ENCODE measurements around the gene TRRAP.

The TRRAP gene

DNA sequence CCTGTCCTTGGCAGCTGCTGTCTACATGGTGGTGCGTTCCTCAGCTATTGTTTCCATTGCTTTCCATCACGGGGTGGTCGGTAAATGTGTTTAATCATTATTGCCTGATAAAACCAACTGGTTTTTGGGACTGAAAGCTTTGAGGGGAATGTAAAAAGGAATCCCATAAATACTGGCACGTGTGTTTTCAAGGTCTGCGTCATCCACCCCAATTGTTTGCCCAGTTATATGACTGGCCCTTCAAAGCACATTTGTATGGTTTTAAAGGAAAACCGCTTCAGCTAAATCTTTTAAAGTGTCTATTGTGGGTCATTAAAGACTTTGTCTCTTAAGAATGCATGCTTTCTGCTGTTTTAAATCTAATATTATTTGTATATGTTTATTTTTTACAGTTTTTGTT lies 65.0 kb downstream of the TRRAP start:
- no peaks in the 10 kb centered on the region for H3K4me1 ChIP-seq (ENCODE audit: control insufficient read depth in 1 of 2, insufficient read depth in 1 of 2, low read depth in 1 of 2, low read length in 1 of 2)
- no peaks in the 10 kb centered on the region for H3K9me3 ChIP-seq
- TF ChIP-seq, protein P1, sequence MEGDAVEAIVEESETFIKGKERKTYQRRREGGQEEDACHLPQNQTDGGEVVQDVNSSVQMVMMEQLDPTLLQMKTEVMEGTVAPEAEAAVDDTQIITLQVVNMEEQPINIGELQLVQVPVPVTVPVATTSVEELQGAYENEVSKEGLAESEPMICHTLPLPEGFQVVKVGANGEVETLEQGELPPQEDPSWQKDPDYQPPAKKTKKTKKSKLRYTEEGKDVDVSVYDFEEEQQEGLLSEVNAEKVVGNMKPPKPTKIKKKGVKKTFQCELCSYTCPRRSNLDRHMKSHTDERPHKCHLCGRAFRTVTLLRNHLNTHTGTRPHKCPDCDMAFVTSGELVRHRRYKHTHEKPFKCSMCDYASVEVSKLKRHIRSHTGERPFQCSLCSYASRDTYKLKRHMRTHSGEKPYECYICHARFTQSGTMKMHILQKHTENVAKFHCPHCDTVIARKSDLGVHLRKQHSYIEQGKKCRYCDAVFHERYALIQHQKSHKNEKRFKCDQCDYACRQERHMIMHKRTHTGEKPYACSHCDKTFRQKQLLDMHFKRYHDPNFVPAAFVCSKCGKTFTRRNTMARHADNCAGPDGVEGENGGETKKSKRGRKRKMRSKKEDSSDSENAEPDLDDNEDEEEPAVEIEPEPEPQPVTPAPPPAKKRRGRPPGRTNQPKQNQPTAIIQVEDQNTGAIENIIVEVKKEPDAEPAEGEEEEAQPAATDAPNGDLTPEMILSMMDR (IDR thresholded peaks at IDR 0.05) = no peak
- peaks cover 99% of the 10 kb centered on the region for H3K36me3 ChIP-seq
- no peak overlapping the region for H3K27ac ChIP-seq
- H3K27me3 ChIP-seq = no peaks in the 10 kb centered on the region
- no peak overlapping the region for H3K4me3 ChIP-seq (ENCODE audit: low read depth in 1 of 2, low read length in 1 of 2)

DNA sequence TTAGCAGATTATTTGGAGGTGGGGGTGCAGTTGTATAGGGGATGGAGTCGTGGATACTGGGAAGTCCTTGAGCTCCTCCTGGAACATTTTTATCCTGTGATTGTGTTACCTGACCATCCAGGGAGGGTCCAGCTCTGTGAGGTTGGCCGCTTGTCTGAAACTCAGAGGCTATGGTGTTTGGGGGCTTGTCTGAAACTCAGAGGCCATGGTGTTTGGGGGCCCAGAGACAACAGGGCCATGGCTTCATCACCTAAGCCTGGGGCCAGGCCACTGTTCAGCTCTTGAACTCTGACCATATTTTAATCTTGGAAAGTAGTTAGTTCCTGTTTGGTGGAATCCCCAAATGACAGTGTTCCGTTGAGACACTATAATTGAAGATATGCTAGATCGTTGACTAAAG lies 66.1 kb downstream of the TRRAP start:
- TF ChIP-seq, protein P1 (IDR thresholded peaks at IDR 0.05) = no peak
- Histone ChIP-seq H3K9me3 (no peaks in the 10 kb centered on the region), H3K4me3 (ENCODE audit: low read depth in 1 of 2, low read length in 1 of 2) (no peak overlapping the region), H3K27me3 (no peaks in the 10 kb centered on the region), H3K4me1 (ENCODE audit: control insufficient read depth in 1 of 2, insufficient read depth in 1 of 2, low read depth in 1 of 2, low read length in 1 of 2) (no peaks in the 10 kb centered on the region), H3K36me3 (peaks cover 99% of the 10 kb centered on the region), H3K27ac (no peak overlapping the region)

DNA sequence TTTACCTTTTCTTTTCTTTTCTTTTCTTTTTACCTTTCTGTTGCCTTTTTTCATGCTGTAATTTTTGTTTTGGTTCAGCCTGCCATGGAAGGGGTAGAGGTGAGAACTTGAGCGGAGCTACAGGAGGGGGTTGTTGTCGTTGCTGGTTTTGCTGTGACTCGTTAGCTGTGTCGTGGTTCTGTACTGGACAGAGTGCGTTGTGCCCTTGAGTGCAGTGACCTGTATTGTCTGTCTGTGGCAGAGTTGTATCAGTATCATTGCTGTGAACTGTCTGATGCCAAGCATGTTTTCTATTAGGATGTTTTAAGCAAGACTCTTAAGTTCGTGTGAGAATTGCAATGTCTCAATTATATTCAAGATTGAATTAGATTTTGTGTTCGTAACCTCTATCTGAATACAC lies 67.5 kb downstream of the TRRAP start:
- Histone ChIP-seq H3K9me3 (no peaks in the 10 kb centered on the region), H3K27ac (no peak overlapping the region), H3K27me3 (no peaks in the 10 kb centered on the region), H3K4me1 (ENCODE audit: control insufficient read depth in 1 of 2, insufficient read depth in 1 of 2, low read depth in 1 of 2, low read length in 1 of 2) (no peaks in the 10 kb centered on the region), H3K4me3 (ENCODE audit: low read depth in 1 of 2, low read length in 1 of 2) (no peak overlapping the region), H3K36me3 (peaks cover 99% of the 10 kb centered on the region)
- TF ChIP-seq, protein P1 (IDR thresholded peaks at IDR 0.05) = no peak

DNA sequence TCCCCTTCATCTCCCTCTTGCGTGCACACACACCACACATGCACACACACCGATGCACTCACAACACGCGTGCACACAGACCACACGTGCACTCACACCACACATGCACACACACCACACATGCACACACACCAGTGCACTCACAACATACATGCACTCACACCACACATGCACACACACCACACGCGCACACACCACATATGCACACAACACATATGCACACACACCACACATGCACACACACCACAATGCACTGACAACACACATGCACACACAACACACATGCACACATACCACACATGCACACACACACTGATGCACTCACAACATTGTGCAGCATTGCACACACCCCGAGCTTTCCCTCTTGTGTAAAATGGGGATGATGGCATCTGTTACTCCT lies 68.1 kb downstream of the TRRAP start:
- TF ChIP-seq, protein P1 (IDR thresholded peaks at IDR 0.05) = no peak
- peaks cover 99% of the 10 kb centered on the region for H3K36me3 ChIP-seq
- H3K4me3 ChIP-seq (ENCODE audit: low read depth in 1 of 2, low read length in 1 of 2) = no peak overlapping the region
- no peaks in the 10 kb centered on the region for H3K4me1 ChIP-seq (ENCODE audit: control insufficient read depth in 1 of 2, insufficient read depth in 1 of 2, low read depth in 1 of 2, low read length in 1 of 2)
- H3K27me3 ChIP-seq = no peaks in the 10 kb centered on the region
- no peaks in the 10 kb centered on the region for H3K9me3 ChIP-seq
- no peak overlapping the region for H3K27ac ChIP-seq

DNA sequence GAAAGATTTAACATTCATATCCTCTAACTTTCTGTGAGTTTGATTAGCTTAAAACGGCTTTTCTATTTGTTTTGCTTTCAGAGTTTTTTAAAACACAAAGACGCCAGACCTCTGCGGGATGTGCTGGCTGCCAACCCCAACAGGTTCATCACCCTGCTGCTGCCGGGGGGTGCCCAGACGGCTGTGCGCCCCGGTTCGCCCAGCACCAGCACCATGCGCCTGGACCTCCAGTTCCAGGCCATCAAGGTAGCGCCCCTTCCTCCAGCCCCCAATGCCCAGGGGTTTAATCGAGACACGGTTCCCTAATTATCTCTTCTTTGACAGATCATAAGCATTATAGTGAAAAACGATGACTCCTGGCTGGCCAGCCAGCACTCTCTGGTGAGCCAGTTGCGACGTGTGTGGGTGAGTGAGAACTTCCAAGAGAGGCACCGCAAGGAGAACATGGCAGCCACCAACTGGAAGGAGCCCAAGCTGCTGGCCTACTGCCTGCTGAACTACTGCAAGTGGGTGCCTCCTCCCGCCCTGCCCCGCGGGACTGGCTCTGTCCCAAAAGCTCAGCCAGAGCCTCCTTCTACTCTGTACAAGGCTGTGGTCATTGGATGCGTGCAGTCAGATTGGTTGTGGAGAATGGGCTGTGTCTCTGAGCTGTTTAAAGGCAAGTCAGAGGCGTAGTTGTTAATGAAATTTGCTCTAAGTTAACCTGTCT lies 71.2 kb downstream of the TRRAP start:
- H3K9me3 ChIP-seq = no peaks in the 10 kb centered on the region
- no peak overlapping the region for H3K4me3 ChIP-seq (ENCODE audit: low read depth in 1 of 2, low read length in 1 of 2)
- TF ChIP-seq, protein P1 (IDR thresholded peaks at IDR 0.05) = no peak
- no peak overlapping the region for H3K27ac ChIP-seq
- H3K27me3 ChIP-seq = no peaks in the 10 kb centered on the region
- H3K4me1 ChIP-seq (ENCODE audit: control insufficient read depth in 1 of 2, insufficient read depth in 1 of 2, low read depth in 1 of 2, low read length in 1 of 2) = no peaks in the 10 kb centered on the region
- peaks cover 99% of the 10 kb centered on the region for H3K36me3 ChIP-seq
